Activated CD4-positive, alpha-beta T cell treated with anti-CD3 and anti-CD28 coated beads for 36 hours (primary cell): Measurements from ENCODE around the gene SSR4. TPM values are rescaled to one million over a fixed set of nuclear protein-coding genes. Genes with fewer than 3 reads are reported as not detected.
A peak's percentile ranks its signal among the peaks of the same experiment; 100 is the strongest.
"Not testable (repeated sequence)": the region's sequence is repeated elsewhere in the genome, so short reads cannot be mapped to it uniquely, and the experiment has no call there.

Source experiments
- ATAC-seq: fragments of 200-7000 bp; cut with Tn5 transposase; one replicate; pipeline ENCODE4 v1.10.0; 2021; ENCODE audit warnings: mild to moderate bottlenecking, moderate library complexity
- CTCF ChIA-PET: fragments of 350-600 bp; sonication (Branson Sonifier 250); formaldehyde crosslinking; loops from one replicate; lab custom pipeline; 2021; ENCODE audit warnings: antibody characterized with exemption; lab: Charles Lee
- POLR2A ChIA-PET: fragments of 350-600 bp; sonication (Branson Sonifier 250); formaldehyde crosslinking; loops from one replicate; lab custom pipeline; 2021; ENCODE audit warnings: antibody characterized with exemption, inconsistent platforms; lab: Charles Lee
- DNase-seq: peaks from one replicate; pipeline ENCODE4 v3.0.0-alpha.2; 2020
- H3K27ac Mint-ChIP-seq: one replicate; pipeline ENCODE4 v1.8.0; 2021; ENCODE audit warnings: mixed read lengths
- H3K27me3 Mint-ChIP-seq: one replicate; pipeline ENCODE4 v1.8.0; 2021; ENCODE audit warnings: mixed read lengths
- H3K36me3 Mint-ChIP-seq: one replicate; pipeline ENCODE4 v1.8.0; 2021; ENCODE audit warnings: low read depth, mixed read lengths
- H3K4me1 Mint-ChIP-seq: one replicate; pipeline ENCODE4 v1.8.0; 2021; ENCODE audit warnings: mixed read lengths
- H3K4me3 Mint-ChIP-seq: one replicate; pipeline ENCODE4 v1.8.0; 2021; ENCODE audit warnings: mild to moderate bottlenecking, moderate library complexity, mixed read lengths
- H3K9me3 Mint-ChIP-seq: one replicate; pipeline ENCODE4 v1.8.0; 2021; ENCODE audit warnings: low read depth, mixed read lengths
- intact Hi-C, 2 experiments: fragments of 100-400 bp; cut with DNase I in 1 of 2; cut with micrococcal nuclease in 1 of 2; formaldehyde crosslinking; loops; one replicate each; pipeline versions ENCODE4 v1.14.2 to v1.15.1; 2022 to 2024; cut with DNase I, micrococcal nuclease
- total RNA-seq, 2 experiments: library from RNA; stranded (reverse); gene quantifications; one replicate each; pipeline ENCODE4 v1.2.3, GENCODE V29; 2021

SSR4 gene
- total RNA-seq: 100 to 1,000 TPM; 124 to 146 TPM

DNA sequence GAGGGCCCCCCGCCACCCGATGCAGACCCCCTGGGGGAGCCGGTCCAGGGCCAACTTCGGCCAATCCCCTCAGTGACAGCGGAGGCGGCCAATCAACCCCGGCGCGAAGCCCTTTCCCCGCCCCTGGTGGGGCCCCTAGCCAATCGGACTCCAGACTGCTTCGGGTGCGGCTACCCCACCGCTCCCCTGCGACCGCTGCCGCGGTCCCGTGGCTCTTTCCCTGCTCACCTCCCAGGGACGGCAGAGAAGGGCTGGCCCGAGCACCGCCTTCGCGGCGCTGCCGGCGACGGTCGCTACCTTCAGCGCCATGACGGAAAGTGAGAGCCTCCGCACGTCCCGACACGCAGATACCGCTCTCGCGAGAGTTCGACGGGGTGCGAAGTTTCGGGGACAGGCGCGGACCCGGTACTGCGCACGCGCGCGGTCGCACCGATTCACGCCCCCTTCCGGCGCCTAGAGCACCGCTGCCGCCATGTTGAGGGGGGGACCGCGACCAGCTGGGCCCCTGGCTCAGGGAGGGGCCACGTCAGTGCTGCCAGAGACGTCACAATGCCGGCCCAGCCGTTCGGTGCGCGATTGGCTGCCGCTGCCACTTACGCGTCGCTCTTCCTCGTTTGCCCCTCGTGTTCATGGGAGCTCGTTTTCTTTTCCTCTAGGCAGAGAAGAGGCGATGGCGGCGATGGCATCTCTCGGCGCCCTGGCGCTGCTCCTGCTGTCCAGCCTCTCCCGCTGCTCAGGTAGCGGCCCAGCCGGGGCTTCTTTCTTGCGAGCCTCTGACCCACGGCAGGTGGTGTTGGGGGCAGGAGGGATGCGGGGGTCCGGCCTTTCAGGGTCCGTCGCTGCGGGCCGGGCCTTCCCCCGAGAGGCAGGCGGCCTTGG is at the start of gene SSR4, which contains the start of gene IDH3G:
TSS of gene SSR4 (plus strand) at position 651 of the 879 bp plus-strand sequence. CDS start at position 671, 20 bp downstream.
TSS of gene IDH3G (minus strand) at position 358 of the 879 bp plus-strand sequence. CDS start at position 309, 49 bp downstream.
- DNase-seq: peak; percentile 96
- H3K36me3 Mint-ChIP-seq: peaks cover 18% of the 10 kb centered on the region
- POLR2A ChIA-PET: interaction anchor here (0.7 to 1.8 kb wide), 5 partner anchors 11 to 325 kb away, joined by 3 to 11 read pairs (median 3); partner anchors contain the start of gene ARHGAP4
- H3K4me1 Mint-ChIP-seq: peaks cover 21% of the 10 kb centered on the region
- peak; percentile 97 for ATAC-seq
- H3K27me3 Mint-ChIP-seq: no peaks in the 10 kb centered on the region
- CTCF ChIA-PET: interaction anchor here (0.6 to 1.0 kb wide), 5 partner anchors 24 to 451 kb away, joined by 3 read pairs; no protein-coding TSS in a partner anchor
- peak within 1 kb of the TSS; percentile 93 for H3K27ac Mint-ChIP-seq
- no peaks in the 10 kb centered on the region for H3K9me3 Mint-ChIP-seq
- intact Hi-C loops: loop anchor here (1.0 to 5.0 kb wide), 10 partner anchors 30 to 753 kb away; partner anchors contain the start of genes ABCD1 (in 2 of the 2), BCAP31 (in 2 of the 2), HCFC1 (in 2 of the 2) and ARHGAP4 (in 1 of the 2)
- peak within 1 kb of the TSS; percentile 93 for H3K4me3 Mint-ChIP-seq

DNA sequence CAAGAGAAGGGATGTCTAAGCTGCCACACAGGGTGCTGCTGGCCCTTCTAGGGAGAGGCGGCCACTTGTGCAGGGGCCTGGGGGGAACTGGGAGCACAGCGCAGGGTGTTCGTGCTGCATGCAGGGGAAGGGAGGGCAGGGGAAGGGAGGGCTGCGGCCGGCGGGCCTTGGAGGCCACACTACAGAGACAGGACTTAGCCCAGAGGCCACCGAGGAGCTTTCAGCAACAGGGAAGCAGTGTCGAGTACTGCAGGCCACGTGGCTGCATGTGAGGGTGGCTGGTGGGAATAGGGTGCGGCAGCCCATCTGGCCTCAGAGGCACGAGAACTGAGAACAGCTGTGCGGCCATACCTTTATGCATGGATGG is 49.4 kb upstream of the SSR4 start:
- H3K27ac Mint-ChIP-seq, H3K9me3 Mint-ChIP-seq, DNase-seq, H3K27me3 Mint-ChIP-seq, ATAC-seq, intact Hi-C loops, POLR2A ChIA-PET, H3K4me3 Mint-ChIP-seq, H3K36me3 Mint-ChIP-seq: not testable (repeated sequence)
- CTCF ChIA-PET: interaction anchor here (0.6 kb wide), 1 partner anchor 163 kb away, joined by 3 read pairs; no protein-coding TSS in a partner anchor
- H3K4me1 Mint-ChIP-seq: peaks cover 12% of the 10 kb centered on the region

- H3K4me3 Mint-ChIP-seq: no peak overlapping the region
- POLR2A ChIA-PET: no interaction called here
- CTCF ChIA-PET: no interaction called here
Observed at GRCh38 chrX:153746359-153746758, 48.1 kb upstream of the SSR4 start.

GRCh38 chrX:153746991-153747390 is 47.5 kb upstream of the SSR4 start:
- H3K9me3 Mint-ChIP-seq, H3K4me1 Mint-ChIP-seq, ATAC-seq, H3K36me3 Mint-ChIP-seq, CTCF ChIA-PET, H3K4me3 Mint-ChIP-seq, POLR2A ChIA-PET, intact Hi-C loops, DNase-seq, H3K27ac Mint-ChIP-seq, H3K27me3 Mint-ChIP-seq: not testable (repeated sequence)

More at GRCh38 chrX:153746359-153746758, 48.1 kb upstream of the SSR4 start:
- H3K4me1 Mint-ChIP-seq: peaks cover 2% of the 10 kb centered on the region
- peaks cover 5% of the 10 kb centered on the region for H3K27me3 Mint-ChIP-seq
- no peaks in the 10 kb centered on the region for H3K36me3 Mint-ChIP-seq
- intact Hi-C loops: no loop called here
- DNase-seq (no peak), ATAC-seq (no peak)
- no peaks in the 10 kb centered on the region for H3K9me3 Mint-ChIP-seq
- no peak overlapping the region for H3K27ac Mint-ChIP-seq

- ATAC-seq, H3K4me3 Mint-ChIP-seq, H3K27me3 Mint-ChIP-seq, intact Hi-C loops, H3K9me3 Mint-ChIP-seq, DNase-seq, H3K4me1 Mint-ChIP-seq, CTCF ChIA-PET, POLR2A ChIA-PET, H3K36me3 Mint-ChIP-seq, H3K27ac Mint-ChIP-seq: not testable (repeated sequence)
Observed at GRCh38 chrX:153749017-153749416, 45.5 kb upstream of the SSR4 start.

- ChIA-PET POLR2A (no interaction called here), CTCF (interaction anchor here (1.2 kb wide), 1 partner anchor 217 kb away, joined by 3 read pairs; no protein-coding TSS in a partner anchor)
- DNase-seq: no peak
- Mint-ChIP-seq H3K36me3 (no peaks in the 10 kb centered on the region), H3K9me3 (no peaks in the 10 kb centered on the region), H3K4me1 (no peaks in the 10 kb centered on the region), H3K27me3 (peaks cover 2% of the 10 kb centered on the region), H3K4me3 (no peak overlapping the region), H3K27ac (no peak overlapping the region)
- ATAC-seq: no peak
- intact Hi-C loops: no loop called here
Observed at GRCh38 chrX:153750127-153750774, 44.2 kb upstream of the SSR4 start.

- Mint-ChIP-seq H3K9me3 (no peaks in the 10 kb centered on the region), H3K27ac (no peak overlapping the region), H3K27me3 (no peaks in the 10 kb centered on the region), H3K4me3 (no peak overlapping the region), H3K36me3 (no peaks in the 10 kb centered on the region), H3K4me1 (no peaks in the 10 kb centered on the region)
- ChIA-PET CTCF (no interaction called here), POLR2A (no interaction called here)
- intact Hi-C loops: no loop called here
- ATAC-seq (no peak), DNase-seq (no peak)
Observed at GRCh38 chrX:153755136-153755535, 39.3 kb upstream of the SSR4 start.

GRCh38 chrX:153761863-153762262 is 32.6 kb upstream of the SSR4 start:
- H3K27ac Mint-ChIP-seq: no peak overlapping the region
- intact Hi-C loops: loop anchor here (5.0 kb wide), 3 partner anchors 120 to 185 kb away; partner anchors contain the start of gene AVPR2 (in 1 of the 2)
- H3K36me3 Mint-ChIP-seq: no peaks in the 10 kb centered on the region
- DNase-seq: no peak
- H3K4me1 Mint-ChIP-seq: peaks cover 9% of the 10 kb centered on the region
- no peaks in the 10 kb centered on the region for H3K27me3 Mint-ChIP-seq
- POLR2A ChIA-PET: no interaction called here
- CTCF ChIA-PET: interaction anchor here (1.4 kb wide), 1 partner anchor 10 kb away, joined by 3 read pairs; no protein-coding TSS in a partner anchor
- ATAC-seq: no peak
- H3K9me3 Mint-ChIP-seq: no peaks in the 10 kb centered on the region
- H3K4me3 Mint-ChIP-seq: no peak overlapping the region

- DNase-seq: no peak
- Mint-ChIP-seq H3K4me1 (peaks cover 9% of the 10 kb centered on the region), H3K4me3 (no peak overlapping the region), H3K27me3 (no peaks in the 10 kb centered on the region), H3K27ac (no peak overlapping the region), H3K9me3 (no peaks in the 10 kb centered on the region), H3K36me3 (no peaks in the 10 kb centered on the region)
- ChIA-PET POLR2A (no interaction called here), CTCF (interaction anchor here (1.4 kb wide), 2 partner anchors 11 to 187 kb away, joined by 3 to 8 read pairs; no protein-coding TSS in a partner anchor)
- intact Hi-C loops: loop anchor here (5.0 kb wide), 3 partner anchors 120 to 185 kb away; partner anchors contain the start of gene AVPR2 (in 1 of the 2)
- no peak for ATAC-seq
Observed at GRCh38 chrX:153762626-153763173, 31.8 kb upstream of the SSR4 start.

DNA sequence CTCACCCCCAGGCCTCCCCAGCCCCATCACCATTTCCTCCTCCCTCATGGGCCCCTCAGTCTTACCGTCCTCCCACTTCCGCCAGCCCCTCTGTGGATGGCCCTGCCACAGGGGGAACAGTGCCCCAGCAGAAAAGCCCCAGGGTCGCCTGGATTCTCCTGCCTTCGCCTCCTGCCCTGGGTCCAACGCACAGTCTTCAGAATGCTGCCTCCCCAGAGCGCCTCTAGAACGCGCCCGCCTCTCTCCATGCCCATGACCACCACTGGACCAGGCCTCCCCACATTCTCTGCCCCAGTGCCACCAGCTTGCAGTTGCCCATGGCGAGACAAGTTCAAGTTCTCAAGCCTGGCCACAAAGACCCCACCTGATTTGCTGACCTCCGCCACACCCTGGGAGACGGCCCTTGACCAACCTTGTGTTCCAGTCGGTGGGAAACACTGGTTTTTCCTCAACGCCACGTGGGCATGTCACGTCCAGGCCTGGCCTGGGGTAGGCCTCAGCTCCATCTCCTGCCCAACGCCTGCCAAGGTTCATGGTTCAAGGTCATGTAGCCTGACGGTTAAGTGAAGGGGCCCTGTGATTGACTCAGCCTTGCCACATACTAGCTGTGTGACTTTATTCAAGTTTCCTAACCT is 31.1 kb upstream of the SSR4 start:
- Mint-ChIP-seq H3K36me3 (no peaks in the 10 kb centered on the region), H3K27ac (no peak overlapping the region), H3K9me3 (no peaks in the 10 kb centered on the region), H3K4me3 (no peak overlapping the region), H3K4me1 (peaks cover 9% of the 10 kb centered on the region), H3K27me3 (no peaks in the 10 kb centered on the region)
- DNase-seq: no peak
- ATAC-seq: no peak
- CTCF ChIA-PET: interaction anchor here (0.7 to 1.4 kb wide), 5 partner anchors 11 to 186 kb away, joined by 3 to 8 read pairs (median 3); no protein-coding TSS in a partner anchor
- intact Hi-C loops: loop anchor here (5.0 kb wide), 3 partner anchors 119 to 184 kb away; partner anchors contain the start of gene AVPR2 (in 1 of the 2)
- POLR2A ChIA-PET: no interaction called here
